SKM-1 treated with dmso at 0.1 percent for 144 hours (cell line): Measurements from ENCODE around the gene FCGR3A.
A peak's percentile ranks its signal among the peaks of the same experiment; 100 is the strongest.
"Not testable (repeated sequence)": the region's sequence is repeated elsewhere in the genome, so short reads cannot be mapped to it uniquely, and the experiment has no call there.

ENCODE experiments used
- DNase-seq: peaks from one replicate; lab custom pipeline; 2025; ENCODE audit not compliant: unreplicated experiment; lab: John Stamatoyannopoulos, UW

FCGR3A gene

DNA sequence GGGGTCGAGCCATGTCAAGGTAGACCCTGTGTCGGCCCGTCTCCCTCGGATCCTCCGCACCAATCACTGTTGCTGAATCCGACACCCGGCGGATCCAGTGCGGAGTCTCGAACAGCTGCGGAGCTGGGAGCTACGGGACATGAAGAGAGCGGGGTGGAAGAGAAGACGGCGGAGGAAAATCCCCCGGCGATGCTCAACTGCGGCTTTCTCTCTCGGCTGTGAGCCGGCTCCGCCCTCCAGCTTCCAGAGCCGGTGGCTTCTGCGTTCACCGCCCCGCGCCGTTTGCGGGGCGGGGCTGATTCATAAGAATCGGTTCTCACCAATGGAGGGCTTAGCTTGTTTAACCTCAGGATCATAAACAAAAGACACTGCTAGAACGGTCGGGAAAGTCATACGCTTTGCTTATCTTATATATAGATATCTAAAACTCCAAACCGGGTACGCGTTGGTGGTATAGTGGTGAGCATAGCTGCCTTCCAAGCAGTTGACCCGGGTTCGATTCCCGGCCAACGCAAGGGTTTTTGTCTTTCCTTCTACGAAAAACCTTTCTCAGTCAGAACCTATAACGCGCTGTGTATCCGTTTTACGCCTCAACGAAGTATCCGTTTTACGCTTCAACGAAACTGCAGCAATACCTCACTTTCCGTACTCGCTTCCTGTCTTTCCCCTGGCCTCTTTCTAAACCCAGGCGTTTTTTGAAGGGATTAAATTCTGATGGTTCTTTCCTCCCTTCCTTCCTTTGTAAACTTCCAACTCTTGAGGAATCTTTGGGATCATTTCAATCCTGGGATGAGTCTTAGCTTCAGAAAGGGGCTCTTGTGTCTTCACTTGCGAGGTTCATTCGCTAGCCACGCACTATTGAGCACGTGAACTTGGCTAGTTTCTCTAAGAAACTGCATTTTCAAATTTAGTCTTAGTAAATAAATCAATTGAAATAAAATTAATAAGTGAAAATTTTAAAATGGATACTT lies 18.7 kb downstream of the FCGR3A start:
- DNase-seq: peak; percentile 97

DNA sequence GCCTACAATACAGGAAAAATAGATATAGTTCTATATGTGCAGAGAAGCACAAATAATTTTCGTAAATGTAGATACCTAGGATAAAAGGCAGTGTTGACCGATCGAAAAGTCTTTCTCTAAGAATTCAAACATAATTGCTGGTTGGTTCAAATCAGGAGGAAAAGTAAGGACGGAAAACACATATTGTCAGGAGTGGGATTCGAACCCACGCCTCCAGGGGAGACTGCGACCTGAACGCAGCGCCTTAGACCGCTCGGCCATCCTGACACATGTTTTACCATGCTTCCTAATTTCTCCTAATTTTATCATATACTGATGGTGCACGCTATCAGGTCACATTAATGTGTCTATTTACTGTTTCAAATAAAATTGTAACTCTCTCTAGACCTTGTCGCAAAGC lies 19.5 kb downstream of the FCGR3A start:
- DNase-seq: peak; percentile 68

DNA sequence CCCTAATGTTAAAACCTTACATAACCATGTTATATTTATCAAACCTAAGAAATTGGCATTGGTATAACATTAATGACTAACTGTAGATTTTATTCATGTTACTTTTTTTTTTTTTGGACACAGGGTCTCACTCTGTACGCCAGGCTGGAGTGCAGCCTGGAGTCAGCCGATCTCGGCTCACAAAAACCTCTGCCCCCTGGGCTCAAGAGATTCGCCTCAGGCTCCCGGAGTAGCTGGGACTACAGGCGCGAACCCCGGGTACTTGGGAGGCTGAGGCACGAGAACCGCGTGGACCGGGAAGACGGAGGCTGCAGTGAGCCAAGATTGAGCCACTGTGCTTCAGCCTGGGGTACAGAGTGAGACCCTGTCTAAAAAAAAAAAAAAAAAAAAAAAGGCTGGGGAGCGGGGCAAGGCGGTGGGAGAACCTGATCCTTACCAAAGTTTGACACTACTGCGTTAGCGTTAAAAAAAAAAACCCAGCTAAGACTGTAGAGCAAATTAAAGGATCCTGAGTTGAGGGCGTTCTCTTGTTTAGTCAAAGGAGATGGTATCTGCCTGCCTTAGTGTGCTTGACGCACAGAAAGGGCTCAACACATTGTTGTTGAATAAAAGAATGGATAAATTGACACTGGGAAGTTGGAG lies 20.0 kb downstream of the FCGR3A start:
- DNase-seq: not testable (repeated sequence)

- DNase-seq: not testable (repeated sequence)
Observed at GRCh38 chr1:161528550-161528949, 21.1 kb downstream of the FCGR3A start.

GRCh38 chr1:161525918-161526317 lies 23.7 kb downstream of the FCGR3A start:
- not testable (repeated sequence) for DNase-seq

DNA sequence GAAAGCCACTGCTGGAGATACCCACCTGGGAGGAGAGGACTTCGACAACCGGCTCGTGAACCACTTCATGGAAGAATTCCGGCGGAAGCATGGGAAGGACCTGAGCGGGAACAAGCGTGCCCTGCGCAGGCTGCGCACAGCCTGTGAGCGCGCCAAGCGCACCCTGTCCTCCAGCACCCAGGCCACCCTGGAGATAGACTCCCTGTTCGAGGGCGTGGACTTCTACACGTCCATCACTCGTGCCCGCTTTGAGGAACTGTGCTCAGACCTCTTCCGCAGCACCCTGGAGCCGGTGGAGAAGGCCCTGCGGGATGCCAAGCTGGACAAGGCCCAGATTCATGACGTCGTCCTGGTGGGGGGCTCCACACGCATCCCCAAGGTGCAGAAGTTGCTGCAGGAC lies 24.3 kb downstream of the FCGR3A start:
- DNase-seq: not testable (repeated sequence)

DNA sequence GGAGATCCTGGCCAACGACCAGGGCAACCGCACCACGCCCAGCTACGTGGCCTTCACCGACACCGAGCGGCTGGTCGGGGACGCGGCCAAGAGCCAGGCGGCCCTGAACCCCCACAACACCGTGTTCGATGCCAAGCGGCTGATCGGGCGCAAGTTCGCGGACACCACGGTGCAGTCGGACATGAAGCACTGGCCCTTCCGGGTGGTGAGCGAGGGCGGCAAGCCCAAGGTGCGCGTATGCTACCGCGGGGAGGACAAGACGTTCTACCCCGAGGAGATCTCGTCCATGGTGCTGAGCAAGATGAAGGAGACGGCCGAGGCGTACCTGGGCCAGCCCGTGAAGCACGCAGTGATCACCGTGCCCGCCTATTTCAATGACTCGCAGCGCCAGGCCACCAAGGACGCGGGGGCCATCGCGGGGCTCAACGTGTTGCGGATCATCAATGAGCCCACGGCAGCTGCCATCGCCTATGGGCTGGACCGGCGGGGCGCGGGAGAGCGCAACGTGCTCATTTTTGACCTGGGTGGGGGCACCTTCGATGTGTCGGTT lies 24.8 kb downstream of the FCGR3A start:
- DNase-seq: not testable (repeated sequence)

GRCh38 chr1:161523817-161524741 lies 25.5 kb downstream of the FCGR3A start, which contains the start of gene HSPA6:
HSPA6 (plus strand) TSS chr1:161524540; CDS start chr1:161524659, 119 bp downstream.
- peak; percentile 70 for DNase-seq

DNA sequence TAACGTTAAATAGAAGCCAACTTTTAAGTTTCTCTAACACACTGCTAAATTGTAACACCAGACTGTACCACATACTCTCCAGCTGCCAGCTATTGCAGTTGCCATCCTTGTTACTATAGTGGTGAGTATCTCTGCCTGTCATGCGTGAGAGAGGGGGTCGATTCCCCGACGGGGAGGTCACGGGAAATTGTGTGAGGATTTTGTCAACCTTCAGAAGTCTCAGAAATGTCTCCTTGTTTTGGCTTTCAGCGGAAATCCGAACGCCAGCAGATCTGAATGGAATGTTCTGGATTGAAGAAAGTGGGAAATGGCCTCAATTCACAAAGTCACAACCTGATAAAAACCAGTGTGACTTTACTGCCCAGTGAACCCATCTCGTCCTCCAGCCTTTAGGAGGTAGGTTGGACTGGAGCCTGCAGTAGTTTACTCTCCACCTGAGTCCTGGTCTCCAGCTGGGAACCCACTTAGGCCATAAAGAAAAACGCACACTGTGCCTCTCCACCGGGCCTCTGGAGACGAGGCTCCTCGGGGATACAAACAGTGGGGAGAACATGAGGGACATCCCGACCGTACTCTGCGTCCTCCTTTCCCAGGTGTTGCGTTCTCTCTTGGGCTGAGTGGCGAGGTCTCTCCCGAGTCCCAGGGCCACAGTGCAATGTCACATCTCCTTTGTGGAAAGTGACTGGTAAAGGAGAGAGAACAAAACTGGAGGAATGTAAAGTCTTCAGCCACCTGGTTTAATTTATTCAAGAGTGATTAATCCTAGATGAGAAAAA lies 26.4 kb downstream of the FCGR3A start:
- not testable (repeated sequence) for DNase-seq

GRCh38 chr1:161513953-161514352 lies 35.7 kb downstream of the FCGR3A start:
- DNase-seq: not testable (repeated sequence)

DNA sequence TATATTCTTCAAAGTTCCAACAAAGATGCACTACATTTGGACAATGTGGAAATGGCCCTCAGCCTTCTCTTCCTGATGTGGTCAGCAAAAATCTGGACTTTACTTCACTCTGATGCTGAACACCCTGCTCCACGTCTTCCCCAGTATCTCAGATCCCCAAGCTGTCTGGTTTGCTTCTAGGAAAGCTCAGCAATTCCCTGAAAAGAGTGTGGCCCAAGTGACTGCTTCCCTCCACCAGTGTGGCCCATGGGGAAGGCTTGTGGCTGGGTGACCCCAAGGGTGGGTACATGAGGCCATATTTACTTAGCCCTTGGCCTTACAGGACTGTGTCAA lies 36.2 kb downstream of the FCGR3A start:
- DNase-seq: not testable (repeated sequence)

GRCh38 chr1:161512636-161513447 lies 36.8 kb downstream of the FCGR3A start:
- not testable (repeated sequence) for DNase-seq

DNA sequence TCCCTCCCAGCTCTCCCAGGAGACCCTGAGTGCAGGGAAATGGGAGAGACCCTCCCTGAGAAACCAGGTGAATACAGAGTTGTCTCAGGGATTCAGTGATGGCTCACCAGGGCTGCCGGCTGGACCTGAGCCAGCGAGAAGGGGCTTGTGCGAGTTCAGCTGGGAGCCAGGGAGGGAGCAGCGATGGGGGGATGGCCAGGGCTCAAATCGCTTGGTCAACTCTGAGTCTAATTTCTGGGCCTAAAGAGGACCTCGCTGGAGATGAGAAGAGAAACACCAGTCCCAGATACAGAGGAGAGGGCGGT lies 37.9 kb downstream of the FCGR3A start:
- no peak for DNase-seq

DNA sequence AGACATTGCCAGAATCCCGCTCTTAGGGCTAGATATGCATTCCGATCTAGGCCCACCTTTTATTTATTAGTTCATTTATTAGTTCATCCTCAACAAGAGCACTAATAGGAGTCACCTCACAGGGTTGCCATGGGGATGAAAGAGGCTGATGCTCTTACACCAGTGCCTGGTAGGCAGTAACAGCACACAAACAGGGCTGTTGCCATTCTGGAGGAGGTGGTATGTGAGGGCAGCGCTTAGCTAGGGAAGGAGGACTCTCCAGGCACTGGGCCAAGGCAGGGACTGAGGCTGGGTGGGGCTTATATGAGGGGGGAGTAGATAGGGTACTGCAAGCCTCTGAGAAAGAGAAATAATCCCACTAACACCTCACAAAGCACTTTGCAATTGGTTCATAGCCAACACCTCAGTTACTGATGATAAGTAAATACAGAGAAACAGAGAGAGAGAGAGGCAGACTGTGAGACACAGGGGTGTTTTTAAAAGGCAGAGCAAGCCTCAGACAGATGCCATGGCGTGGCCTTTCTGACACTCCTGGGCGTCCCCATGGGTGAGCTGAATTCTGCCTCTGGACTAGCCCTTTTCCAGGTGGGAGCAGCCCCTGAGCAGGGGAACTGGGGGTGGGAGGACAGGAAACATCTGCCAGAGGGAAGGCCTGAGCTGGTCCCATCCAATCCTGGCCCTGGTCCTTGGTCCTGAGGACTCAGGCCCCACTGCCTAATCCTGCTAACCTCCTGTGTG lies 38.4 kb downstream of the FCGR3A start:
- DNase-seq: no peak

- no peak for DNase-seq
Observed at GRCh38 chr1:161510477-161510876, 39.1 kb downstream of the FCGR3A start.

DNA sequence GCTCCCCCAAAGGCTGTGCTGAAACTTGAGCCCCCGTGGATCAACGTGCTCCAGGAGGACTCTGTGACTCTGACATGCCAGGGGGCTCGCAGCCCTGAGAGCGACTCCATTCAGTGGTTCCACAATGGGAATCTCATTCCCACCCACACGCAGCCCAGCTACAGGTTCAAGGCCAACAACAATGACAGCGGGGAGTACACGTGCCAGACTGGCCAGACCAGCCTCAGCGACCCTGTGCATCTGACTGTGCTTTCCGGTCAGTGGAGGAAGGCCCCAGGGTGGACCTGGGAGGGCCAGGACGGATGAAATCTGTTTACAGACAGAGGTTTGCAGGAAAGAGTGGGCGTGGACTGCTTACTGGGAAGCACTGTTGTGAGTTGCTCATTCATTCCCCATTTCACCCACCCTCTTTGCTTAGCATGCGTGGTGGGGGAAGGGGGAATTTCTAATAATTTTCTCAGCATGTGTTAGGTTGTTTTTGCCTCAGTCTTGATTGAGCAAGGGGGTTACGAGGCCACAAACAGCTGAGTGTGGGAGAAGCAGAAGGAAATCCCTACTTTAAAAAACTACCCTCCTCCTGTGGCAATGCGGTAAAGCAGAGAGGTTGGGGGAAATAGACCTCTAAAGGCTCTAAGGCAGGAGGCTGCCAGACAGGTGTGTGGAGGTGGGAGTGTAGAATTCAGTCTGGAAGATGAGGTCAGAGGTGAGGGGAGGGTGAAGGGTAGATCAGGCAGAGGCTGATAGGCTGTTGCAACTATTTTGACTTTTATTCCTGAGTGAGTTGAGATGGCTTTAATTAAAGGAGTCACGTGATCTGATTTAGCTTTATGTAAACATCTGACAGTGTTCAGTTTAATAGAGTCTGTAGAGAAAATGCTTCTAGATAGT lies 43.0 kb downstream of the FCGR3A start:
- DNase-seq: peak; percentile 93

DNA sequence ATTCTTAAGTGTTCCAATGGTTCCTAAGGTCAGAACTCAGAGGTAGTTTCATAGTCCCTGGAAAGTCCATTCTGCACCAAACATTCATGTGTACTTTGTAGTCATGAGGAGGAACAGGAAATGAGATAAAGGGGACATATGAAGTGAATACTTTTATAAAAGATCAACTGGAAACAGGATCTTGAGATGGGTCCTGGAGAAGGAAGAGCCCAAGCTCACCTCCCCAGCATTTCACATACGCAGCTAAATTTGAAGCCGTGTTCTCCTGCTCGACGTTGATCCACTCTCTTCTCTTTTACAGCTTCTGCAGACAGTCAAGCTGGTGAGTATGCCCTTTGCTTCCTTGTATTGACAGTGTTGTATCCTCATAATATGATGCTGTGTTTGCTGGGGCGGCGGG lies 43.9 kb downstream of the FCGR3A start:
- peak; percentile 51 for DNase-seq

DNA sequence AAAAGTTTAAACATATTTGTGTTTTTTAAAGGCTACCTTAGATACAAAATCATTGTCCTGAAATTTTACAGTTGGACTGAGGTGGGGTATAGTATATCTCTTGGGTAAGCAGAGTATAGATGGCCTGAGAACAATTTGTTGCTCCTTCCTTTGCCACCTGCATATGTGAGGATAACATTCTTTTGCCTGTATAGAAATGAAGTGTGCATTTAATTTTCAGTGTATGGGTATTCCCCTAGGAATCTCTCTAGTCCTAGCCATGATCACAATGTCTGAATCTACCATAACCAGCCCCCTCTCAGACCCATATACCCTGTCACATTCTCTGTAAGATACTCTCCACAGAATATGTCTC lies 46.2 kb downstream of the FCGR3A start:
- no peak for DNase-seq
